Measurements from ENCODE around the gene NUP210.

Gene NUP210

DNA sequence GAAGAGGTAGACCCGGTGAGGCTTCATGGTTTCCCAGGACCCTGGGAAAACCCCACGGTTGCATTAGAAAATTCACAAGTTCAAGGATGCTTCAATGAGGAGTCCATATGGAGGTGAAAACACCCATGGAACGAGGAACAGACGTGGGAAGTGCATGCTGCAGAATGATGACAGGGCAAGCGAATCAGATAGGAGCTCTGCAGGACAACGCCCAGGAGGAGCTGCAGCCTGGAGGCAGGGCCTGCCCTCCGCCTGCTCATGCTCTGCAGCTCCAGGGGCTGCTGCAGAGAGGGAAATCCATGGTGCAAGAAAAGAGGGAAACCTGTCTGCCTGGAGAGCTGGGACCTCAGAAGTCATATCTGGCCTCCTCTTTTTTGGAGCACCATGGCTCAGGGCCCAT is 61.5 kb downstream of the NUP210 start:
- DNase-seq (ENCODE audit: low read depth): no peak
- no peak overlapping the region for H3K4me3 ChIP-seq (ENCODE audit: low read depth, low read length)

DNA sequence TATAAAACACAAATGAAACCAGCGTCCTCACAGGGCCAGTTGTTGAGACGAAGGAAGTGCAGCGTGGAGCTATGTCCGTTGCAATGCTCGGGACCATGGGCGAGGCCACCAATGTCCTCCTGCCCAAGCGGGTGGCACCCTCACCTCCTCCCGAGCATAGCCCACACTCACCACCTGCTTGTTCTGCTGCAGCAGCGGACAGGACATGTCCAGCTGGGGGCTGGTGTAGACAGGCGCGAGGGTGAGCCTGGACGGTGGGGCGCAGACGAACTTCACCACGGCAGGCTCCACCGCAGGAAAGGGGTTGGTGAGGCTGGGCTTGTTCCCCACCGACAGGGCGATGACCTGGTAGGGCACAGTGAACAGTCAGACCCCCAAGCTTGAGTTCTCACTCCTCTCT is 62.1 kb downstream of the NUP210 start:
- DNase-seq (ENCODE audit: low read depth): no peak

DNA sequence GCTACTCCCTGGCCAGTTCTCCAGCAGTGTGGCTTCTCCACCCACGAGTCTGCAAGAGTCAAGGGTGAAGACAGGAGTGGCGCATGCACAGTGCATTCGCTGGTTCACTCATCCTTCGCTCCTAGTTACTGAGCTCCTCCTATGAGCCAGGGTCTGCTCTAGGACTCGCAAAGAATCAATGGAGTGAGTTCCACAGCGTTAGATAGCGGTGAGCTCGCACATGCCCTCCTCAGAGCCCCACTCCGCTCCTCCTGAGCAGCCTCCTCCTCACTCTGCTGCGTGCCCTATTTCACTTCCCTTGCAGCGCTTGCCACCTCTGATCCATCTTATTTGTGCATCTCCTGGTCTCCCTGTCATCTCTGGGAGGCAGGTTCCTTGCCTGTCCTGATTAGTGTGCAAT is 63.0 kb downstream of the NUP210 start:
- no peak for DNase-seq (ENCODE audit: low read depth)
- H3K4me3 ChIP-seq (ENCODE audit: low read depth, low read length): no peak overlapping the region

More for the DNA sequence above, 62.1 kb downstream of the NUP210 start:
- H3K4me3 ChIP-seq (ENCODE audit: low read depth, low read length): no peak overlapping the region

DNA sequence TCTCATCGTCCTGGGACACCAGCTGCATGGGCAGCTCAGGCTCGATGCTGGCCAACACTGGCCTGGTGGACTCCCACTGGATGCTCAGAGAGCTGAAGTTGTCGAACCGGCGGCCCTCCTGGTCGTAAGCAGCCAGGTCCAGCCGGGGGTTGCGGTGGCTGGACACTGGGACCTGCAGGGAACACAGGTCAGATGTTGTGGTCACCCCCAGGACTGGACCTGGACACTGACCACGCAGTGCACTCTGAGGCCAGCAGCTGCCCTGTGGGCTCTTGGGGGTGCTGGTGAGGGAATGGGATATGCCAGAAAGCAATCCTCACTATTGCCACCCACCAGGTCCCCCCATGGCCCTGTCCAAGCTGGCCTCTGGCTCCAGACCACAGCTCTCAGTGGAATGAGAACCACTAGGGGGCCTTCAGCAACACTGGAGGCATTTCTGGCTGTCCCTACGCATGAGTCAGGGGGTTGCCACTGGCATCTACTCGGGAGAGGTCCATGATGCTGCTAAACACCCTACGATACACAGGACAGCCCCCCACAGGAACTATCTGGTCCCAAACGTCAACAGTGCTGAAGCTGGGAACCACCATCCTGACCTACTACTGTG is 66.1 kb downstream of the NUP210 start:
- no peak for DNase-seq (ENCODE audit: low read depth)
- H3K4me3 ChIP-seq (ENCODE audit: low read depth, low read length): no peak overlapping the region

DNA sequence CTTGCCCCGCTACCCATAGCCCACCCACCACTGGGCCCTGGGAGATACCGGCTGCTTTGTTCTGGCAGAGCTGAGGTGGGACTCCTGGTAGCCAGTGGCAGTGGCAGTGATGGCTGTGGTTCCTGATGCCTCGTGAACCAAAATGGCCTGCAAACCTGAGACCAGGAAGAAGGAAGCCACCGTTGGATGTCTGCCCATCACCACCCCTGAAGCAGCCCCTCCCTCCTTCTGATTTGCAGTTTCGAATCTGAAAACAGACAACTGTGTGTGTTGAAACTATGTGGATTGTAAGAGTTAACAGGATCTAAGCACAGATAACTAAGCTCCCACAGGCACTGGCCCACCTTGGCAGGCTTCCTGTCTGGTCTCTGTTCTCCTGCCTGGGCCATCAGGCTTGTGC is 66.6 kb downstream of the NUP210 start:
- no peak for DNase-seq (ENCODE audit: low read depth)
- H3K4me3 ChIP-seq (ENCODE audit: low read depth, low read length): no peak overlapping the region

DNA sequence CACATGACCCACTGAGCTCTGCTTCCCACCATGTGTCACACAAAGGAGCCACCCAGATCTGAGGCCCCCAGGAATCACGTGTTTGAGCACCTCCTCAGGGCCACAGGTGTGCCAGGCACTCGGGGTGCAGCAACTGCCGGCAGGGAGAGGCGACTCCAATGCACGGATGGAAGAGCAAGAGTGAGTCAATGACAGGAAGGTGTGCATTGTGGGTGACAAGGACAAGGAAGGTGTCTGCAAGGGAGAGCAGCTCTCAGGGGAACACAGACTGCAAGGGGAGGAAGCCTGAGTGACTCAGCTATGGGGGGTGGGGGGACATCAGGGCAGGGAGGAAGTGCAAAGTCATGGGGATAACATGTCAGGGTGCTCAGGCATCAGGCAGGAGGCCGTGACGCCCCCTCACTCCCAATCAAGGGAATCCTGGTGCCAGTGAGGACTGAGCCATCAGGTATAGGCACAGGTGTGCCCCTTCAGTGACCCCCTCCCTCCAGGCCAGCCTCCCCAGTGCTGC is 67.4 kb downstream of the NUP210 start:
- H3K4me3 ChIP-seq (ENCODE audit: low read depth, low read length): no peak overlapping the region
- DNase-seq (ENCODE audit: low read depth): no peak

DNA sequence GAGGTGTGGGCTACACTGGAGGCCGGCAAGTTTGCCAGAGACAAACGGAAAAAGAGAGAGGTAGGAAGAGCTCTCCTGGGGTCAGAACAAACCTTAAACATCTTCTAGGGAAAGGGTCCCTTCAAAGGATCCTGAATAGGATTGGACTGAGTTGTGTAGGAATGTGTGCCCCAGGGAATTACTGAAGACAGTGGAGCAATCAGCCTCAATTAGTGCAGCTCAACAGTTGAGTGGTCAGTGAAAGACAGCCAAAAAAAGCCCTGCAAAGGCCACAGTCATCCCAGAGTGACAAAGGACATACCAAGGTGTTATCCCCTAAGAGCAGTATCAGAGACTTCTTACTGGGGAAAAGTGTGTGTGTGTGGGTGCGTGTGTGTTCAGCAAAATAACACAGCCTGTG is 70.3 kb downstream of the NUP210 start:
- no peak for DNase-seq (ENCODE audit: low read depth)
- no peak overlapping the region for H3K4me3 ChIP-seq (ENCODE audit: low read depth, low read length)

DNA sequence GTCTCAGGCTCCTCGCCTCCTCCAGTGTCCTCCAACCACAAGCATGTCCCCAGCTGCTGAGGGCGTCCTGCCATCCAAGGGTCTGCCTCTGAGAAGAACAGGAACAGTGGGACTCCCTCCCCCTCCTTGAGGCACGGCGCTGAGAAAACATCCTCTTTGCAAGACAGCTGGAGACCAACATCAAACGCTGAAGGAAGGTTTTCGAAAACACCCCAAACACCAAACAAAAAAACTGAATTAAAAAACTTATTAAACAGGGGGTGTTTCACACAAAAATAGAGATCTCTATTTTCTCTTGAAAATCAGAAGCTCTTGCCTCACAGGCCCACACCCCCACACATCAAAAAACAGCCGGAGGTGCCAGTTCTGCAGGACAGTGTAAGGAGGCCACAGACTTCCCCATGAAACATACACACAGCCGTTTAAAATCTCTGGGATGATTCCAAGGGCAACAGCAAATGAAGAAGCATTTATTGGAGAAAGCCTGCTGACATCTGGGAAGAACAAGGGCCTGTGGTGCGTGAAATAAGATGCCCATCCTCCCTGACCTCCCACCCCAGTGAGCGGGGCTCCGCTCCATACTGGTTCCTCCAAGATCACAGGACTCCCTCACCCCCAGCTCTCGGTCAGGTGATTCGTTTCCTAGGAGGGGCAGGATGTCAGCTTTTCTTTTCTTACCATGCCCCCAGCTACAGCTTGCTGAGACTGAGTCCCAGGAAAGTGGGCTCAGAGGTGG is 71.3 kb downstream of the NUP210 start:
- DNase-seq (ENCODE audit: low read depth): peak; percentile 21
- no peak overlapping the region for H3K4me3 ChIP-seq (ENCODE audit: low read depth, low read length)

DNA sequence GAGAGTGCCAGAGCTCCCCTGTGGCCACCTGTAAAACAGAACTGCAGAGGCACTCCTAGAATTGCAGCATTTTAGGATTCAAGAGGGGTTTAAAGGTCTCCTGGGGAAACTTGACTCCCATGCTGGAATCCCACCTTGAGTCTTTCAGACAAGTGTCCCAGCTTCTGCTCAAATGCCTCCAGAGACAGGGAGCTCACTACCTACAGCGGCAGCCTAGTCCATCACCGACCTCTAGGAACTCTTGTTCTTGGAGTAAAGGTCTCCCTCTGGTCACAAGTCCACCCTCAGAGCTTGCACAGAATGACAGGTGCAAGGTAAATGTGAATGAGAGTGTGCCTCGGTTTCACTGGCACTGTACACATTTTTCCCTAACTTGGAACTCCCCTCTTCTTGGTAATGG is 72.0 kb downstream of the NUP210 start:
- no peak overlapping the region for H3K4me3 ChIP-seq (ENCODE audit: low read depth, low read length)
- DNase-seq (ENCODE audit: low read depth): no peak

DNA sequence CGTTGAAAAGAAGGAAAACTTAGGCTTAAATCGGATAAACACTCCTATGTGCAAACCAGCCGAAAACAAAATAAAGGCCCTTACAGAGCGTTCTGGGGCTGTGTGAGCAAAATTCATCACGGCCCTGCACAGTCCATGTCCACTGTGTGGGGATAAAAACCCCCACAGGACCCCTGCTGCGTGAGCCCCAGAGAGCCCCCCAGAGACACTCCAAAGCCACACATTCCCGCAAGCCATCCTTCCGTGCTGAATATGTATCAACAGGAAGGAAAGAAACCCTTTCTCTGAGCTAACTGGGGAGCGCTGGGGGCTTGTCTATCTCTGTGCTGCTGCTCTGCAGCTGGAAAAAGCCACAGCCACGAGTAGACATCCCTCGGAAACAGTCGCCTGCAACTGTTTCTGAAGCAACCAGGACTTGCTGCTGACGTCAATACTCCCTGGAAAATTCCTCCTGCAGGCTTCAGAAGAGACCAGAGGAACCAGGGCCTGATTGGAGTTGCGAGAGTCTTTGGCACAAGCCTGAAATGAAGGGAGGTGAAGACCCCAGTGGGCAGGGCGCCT is 72.7 kb downstream of the NUP210 start:
- DNase-seq (ENCODE audit: low read depth): no peak
- H3K4me3 ChIP-seq (ENCODE audit: low read depth, low read length): no peak overlapping the region

DNA sequence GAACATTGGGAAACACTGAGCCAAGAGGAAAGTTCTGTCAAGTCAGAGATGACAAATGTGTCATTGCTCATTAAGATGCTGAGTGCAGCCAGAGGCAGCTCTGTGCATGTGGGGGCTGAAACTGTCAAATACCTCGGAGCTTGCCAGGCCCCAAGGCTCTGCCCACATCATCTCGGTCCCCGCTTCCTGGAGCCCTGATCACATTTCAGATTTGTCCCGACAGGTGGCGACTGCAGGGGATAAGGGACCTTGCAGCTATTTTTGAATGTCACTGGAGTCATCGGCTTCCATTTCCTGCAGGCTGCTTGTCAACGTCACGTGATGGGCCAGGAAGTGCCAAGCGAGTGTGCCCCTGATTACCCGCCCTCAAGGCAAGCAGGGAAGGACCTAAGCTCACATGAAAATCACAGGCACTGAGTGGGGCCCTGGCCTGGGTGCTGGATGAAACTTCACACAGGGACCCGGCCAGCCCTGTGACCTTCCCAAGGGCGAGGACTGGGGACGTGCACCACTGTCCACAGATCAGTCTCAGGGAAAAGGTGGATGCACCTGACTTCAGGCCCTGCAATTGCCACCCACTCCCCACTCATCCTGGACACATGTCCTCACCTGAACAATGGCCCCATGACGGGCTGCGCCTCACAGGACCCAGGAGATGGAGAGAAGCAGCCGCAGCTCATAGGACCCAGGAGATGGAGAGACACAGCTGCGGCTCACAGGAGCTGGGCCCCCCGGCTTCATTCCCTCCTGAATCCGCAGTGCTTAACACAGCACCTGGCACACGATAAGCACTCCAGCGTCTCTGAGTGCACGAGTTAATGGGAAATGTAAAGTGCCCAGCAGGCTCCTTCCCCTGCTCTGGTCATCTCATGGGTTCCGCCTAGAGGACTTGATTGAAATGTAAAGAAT is 73.4 kb downstream of the NUP210 start:
- DNase-seq (ENCODE audit: low read depth): no peak
- no peak overlapping the region for H3K4me3 ChIP-seq (ENCODE audit: low read depth, low read length)

DNA sequence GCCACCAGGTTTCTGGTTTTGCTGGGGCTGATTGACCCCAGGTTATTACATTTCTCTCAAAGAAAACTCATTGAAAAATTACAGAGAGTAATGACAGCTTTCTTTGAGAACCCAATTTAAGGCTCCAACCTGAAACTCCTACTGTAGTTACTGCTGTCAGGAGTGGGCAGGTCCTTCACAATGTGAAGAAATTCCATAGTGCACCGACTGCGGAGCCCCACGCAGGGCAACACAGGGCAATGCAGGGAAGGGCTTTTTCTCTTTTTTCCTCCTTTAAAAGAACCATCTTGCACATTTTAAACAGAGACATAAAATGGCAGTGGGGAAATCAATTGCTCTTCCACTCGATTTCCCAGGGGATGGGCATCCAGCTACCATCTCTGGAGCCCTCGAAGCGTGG is 74.3 kb downstream of the NUP210 start:
- DNase-seq (ENCODE audit: low read depth): no peak
- no peak overlapping the region for H3K4me3 ChIP-seq (ENCODE audit: low read depth, low read length)

DNA sequence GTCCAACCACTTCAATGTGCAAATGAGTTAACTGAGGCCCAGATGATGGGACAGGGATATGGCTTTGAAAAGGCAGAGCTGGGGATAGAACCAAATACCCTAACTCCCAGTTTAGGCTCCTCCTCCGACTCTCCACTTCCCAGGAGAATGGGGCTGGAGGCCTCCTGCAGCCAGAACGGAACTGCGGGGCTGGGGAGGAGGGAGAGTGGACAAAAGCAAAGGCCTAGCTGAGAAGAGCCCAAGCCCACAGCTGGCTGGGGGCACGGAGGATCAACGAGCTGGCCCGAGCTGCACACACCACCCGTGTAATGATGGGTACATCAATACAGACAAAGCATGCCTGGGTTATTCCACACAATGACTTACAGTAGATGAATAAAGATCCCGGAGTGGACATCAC is 74.8 kb downstream of the NUP210 start:
- DNase-seq (ENCODE audit: low read depth): no peak
- no peak overlapping the region for H3K4me3 ChIP-seq (ENCODE audit: low read depth, low read length)

DNA sequence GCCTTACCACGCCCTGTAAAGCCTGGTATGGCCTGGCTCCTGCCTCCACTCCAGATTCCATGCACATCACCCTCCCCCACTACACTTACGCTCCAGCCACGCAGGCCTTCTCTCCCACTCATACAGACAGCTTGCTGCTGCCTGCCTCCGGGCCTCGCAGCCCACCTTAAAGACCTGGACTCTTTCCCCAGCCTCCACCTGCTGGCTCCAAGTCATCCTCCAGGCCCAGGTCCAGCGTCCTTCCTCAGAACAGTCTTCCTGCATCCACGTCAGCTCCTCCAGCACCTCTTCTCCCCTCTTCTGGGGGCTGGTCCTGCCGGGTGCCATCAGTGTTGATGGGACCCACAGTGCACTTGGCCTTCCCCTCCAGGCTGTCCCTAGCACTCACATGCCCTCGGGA is 75.5 kb downstream of the NUP210 start:
- no peak overlapping the region for H3K4me3 ChIP-seq (ENCODE audit: low read depth, low read length)
- DNase-seq (ENCODE audit: low read depth): no peak

DNA sequence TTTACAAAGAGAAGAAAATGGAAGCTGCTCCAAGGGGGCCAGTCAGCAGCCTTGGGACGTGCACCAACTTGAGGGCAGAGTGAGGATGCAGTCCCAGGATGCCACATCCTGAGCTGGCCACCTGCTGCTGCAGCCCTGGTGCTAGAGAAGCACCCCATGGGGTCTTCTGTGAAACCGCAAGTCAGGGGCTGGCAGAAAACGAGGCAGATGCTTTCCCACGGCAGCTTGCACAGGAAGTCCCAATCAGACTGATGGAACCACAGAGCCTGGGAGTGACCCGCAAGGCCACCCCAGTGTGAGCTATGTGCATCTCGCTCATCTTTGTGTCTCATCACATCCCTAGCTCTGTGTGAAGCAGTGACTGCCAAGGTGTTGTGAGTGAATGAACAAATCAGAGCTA is 76.5 kb downstream of the NUP210 start:
- DNase-seq (ENCODE audit: low read depth): no peak
- no peak overlapping the region for H3K4me3 ChIP-seq (ENCODE audit: low read depth, low read length)

DNA sequence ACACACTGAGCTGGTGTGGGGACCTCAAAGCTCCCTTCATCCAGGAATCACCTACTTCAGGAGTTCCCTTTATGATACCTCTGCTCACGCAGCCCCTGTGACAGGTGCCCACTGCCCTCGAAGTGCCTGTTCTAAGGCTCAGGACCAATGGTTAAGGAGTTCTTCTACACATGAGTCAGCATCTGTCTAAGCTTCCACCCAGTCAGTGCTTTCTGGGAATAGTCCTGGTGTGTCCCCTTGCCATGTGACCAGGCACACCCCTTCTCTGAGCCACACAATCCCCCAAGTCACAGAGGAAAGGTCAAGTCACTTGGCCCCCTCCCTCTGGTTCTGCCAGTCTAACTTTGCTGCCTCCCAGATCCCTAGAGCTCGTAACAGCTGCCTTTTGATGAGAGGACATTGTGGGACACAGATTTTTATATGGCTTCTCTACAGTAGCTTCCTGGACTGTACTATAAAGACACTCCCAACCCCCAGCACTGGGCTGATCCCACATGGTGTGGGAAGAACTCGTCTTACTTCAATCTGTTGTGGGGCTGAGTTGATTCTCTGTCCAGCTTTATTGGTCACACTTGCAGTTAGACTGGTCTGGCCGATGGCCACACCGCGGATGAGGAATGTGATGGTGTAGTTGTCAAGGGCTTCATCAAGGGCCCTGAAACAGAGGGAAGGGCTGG is 78.8 kb downstream of the NUP210 start:
- no peak for DNase-seq (ENCODE audit: low read depth)
- no peak overlapping the region for H3K4me3 ChIP-seq (ENCODE audit: low read depth, low read length)

DNA sequence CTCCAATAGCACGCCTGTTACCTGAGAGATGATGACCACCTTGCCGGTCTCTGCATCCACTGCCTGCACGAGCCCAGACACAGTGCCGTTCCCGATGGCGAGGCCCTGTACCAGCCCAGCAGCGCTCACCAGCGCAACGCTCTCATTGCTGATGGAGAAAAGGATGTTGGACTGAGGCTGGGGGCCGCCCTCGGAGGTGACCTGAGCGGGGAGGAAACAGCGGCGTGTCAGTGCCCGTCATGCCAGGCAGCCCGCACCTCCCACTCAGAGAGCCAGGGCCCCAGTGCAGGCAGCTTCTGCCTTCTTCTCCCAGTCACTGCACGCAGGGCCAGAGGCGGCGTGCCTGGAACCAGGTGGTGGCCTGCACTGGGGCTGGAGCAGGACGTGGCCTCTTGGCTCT is 80.3 kb downstream of the NUP210 start:
- no peak for DNase-seq (ENCODE audit: low read depth)
- H3K4me3 ChIP-seq (ENCODE audit: low read depth, low read length): no peak overlapping the region

DNA sequence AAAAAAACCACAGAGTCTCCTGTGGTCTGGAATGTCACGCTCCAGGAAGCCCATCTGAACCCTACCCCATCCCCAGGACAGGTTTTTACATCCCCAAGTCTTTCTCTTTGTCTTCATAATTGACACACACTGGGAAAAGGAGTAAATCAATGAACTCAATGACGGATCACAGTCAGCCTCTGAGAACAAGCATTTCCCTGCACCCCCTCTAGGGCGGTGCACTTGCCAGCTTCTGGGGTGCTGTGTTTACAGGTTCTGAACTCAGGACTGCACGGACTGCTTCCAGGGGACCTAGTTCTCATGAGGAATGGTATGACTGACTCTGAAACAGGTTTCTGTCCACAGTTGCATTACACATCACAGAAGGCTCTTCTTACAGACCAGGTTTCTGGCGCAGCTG is 81.1 kb downstream of the NUP210 start:
- DNase-seq (ENCODE audit: low read depth): no peak
- H3K4me3 ChIP-seq (ENCODE audit: low read depth, low read length): no peak overlapping the region

DNA sequence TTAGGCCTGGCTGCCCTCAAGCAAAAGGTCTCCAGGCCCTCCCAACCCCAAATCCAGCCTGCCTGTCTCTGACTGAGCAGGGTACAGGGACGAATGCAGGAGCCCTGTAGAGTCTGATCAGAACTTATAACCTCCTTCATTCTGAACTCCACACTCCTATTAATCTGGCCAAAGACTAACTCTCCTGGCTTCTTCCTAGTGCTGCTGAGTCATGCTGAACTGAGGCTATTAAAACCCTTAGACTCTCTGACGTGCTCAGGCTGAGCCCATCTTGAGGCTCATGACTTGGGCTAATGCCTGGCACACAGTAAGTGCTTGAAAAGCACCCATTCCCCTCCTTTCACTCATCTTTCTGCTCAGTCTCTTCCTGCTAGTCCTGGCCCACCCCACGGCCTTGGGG is 81.9 kb downstream of the NUP210 start:
- no peak for DNase-seq (ENCODE audit: low read depth)
- H3K4me3 ChIP-seq (ENCODE audit: low read depth, low read length): no peak overlapping the region

Data from skeletal muscle cell (primary cell).